C4-2B (cell line): ENCODE results near the gene TBX4.
"Not testable (repeated sequence)": the region's sequence is repeated elsewhere in the genome, so short reads cannot be mapped to it uniquely, and the experiment has no call there.

Experiments used
- CTCF ChIP-seq: fragments of 450-650 bp; conservative IDR thresholded peaks from 2 replicates; pipeline ENCODE4 v1.5.1; 2017; ENCODE audit warnings: mild to moderate bottlenecking
- ZFX ChIP-seq: fragments of 450-650 bp; IDR thresholded peaks from 2 replicates; pipeline ENCODE4 v1.6.1; 2017

GRCh38 chr17:61509454-61509853 lies 57.2 kb downstream of the TBX4 start:
- not testable (repeated sequence) for TF ChIP-seq CTCF, ZFX
